DND-41 (cell line): ENCODE data around the gene NXPH4.

ENCODE experiments used
- ATAC-seq: fragments of 200-7000 bp; cut with Tn5 transposase; 3 replicates; pipeline ENCODE4 v1.9.1; 2021; ENCODE audit warnings: low read depth; ENCODE audit not compliant: insufficient read depth
- DNase-seq: peaks from one replicate; pipeline ENCODE4 v3.0.0-alpha.2; 2020
- H2AFZ ChIP-seq: 2 replicates; pipeline ENCODE4 v1.6.0; 2012; ENCODE audit warnings: low read depth, low read length
- H3K27ac ChIP-seq: 2 replicates; pipeline ENCODE4 v1.5.1; 2012; ENCODE audit warnings: low read length, inconsistent platforms
- H3K27me3 ChIP-seq: fragments of 200-600 bp; sonication (generic); 2 replicates; pipeline ENCODE4 v1.6.0; 2012; ENCODE audit warnings: low read length, mild to moderate bottlenecking, inconsistent platforms; ENCODE audit not compliant: insufficient read depth, poor library complexity
- H3K36me3 ChIP-seq: 2 replicates; pipeline ENCODE4 v1.5.1; 2012; ENCODE audit warnings: low read length, inconsistent platforms; ENCODE audit not compliant: insufficient read depth
- H3K4me1 ChIP-seq: 2 replicates; pipeline ENCODE4 v1.5.1; 2012; ENCODE audit warnings: mild to moderate bottlenecking, low read length; ENCODE audit not compliant: insufficient read depth
- H3K4me2 ChIP-seq: 2 replicates; pipeline ENCODE4 v1.6.0; 2012; ENCODE audit warnings: mild to moderate bottlenecking, moderate library complexity, low read length, inconsistent platforms; ENCODE audit not compliant: insufficient read depth
- H3K4me3 ChIP-seq, 2 experiments: fragments of 200-600 bp in 1 of 2; shearing (Covaris generic) in 1 of 2; 2 replicates each; pipeline ENCODE4 v1.5.1; 2012 to 2016; ENCODE audit warnings: inconsistent platforms in 2 of 2, low read length in 2 of 2, mild to moderate bottlenecking in 2 of 2, low read depth in 1 of 2, moderate library complexity in 1 of 2
- H3K79me2 ChIP-seq: 2 replicates; pipeline ENCODE4 v1.6.0; 2012; ENCODE audit warnings: low read length, inconsistent platforms; ENCODE audit not compliant: insufficient read depth
- H3K9ac ChIP-seq: 2 replicates; pipeline ENCODE4 v1.6.0; 2012; ENCODE audit warnings: low read depth, mild to moderate bottlenecking, inconsistent platforms, low read length, moderate library complexity
- H3K9me3 ChIP-seq: 2 replicates; pipeline ENCODE4 v1.5.1; 2012; ENCODE audit warnings: low read length, moderate library complexity, mild to moderate bottlenecking, inconsistent platforms; ENCODE audit not compliant: insufficient read depth, severe bottlenecking
- H4K20me1 ChIP-seq: 2 replicates; pipeline ENCODE4 v1.6.0; 2012; ENCODE audit warnings: low read length; ENCODE audit not compliant: insufficient read depth
- EZH2 ChIP-seq: IDR thresholded peaks from 3 replicates; pipeline ENCODE4 v1.6.1; 2012; ENCODE audit warnings: borderline replicate concordance, low read depth, mild to moderate bottlenecking, moderate library complexity, low read length, inconsistent platforms; ENCODE audit not compliant: severe bottlenecking
- TF ChIP-seq, protein P1 (sequence below): IDR thresholded peaks from 2 replicates; pipeline ENCODE4 v1.5.1; 2012; ENCODE audit warnings: borderline replicate concordance, low read length, moderate library complexity, mild to moderate bottlenecking; ENCODE audit not compliant: poor library complexity, severe bottlenecking; ENCODE audit errors: extremely low read depth

The NXPH4 gene

DNA sequence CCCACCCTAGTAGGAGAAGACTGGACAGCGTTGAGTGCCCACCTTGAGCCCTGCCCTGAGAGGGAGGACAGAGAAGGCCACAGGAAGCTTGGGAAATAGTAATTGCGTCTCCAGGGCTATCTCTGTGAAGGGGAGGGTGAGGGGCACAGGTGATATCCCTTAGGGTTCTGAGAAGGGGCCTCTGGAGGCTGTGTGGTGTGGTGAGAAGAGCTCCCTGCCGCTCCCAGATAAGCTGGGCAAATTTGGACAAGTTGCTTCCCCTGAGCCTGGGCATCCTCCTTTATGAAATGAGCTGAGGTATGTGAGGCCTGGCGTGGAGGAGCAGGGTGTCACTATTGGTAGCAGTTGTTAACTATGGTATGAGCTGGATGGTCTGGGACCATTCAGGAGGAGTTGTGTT, 45.7 kb upstream of the NXPH4 start:
- H3K36me3 ChIP-seq, result no peaks in the 10 kb centered on the region

DNA sequence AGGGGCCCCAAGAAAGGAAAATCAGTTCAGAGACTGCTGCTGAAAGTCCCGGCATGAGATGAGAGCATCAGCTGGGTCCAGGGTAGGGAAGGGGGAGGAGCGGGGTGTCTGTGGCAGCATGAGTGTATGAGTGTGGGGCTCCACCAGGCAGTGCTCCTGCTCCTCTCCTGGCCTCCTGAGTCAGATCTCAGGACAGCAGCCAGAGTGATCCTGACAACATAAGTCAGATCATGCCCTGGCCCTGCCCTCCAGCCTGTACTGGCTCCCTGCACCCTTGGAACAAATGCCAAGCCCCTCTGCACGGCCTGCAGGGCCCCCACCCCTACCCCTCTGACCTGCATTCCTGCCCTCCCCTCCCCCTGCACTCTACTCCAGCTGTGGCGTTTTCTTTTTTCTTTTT, 44.9 kb upstream of the NXPH4 start:
- Histone ChIP-seq H3K9me3 (no peaks in the 10 kb centered on the region), H3K27me3 (peaks cover 3% of the 10 kb centered on the region), H3K4me1 (no peaks in the 10 kb centered on the region), H3K79me2 (no peaks in the 10 kb centered on the region), H4K20me1 (no peaks in the 10 kb centered on the region; the same call in 1 of the 2 replicates), H3K27ac (no peak overlapping the region), H2AFZ (no peak overlapping the region), H3K36me3 (no peaks in the 10 kb centered on the region), H3K4me3 (no peak overlapping the region), H3K4me2 (no peak overlapping the region), H3K9ac (no peak overlapping the region)
- DNase-seq (no peak), ATAC-seq (no peak)
- no peak for TF ChIP-seq EZH2
- TF ChIP-seq, protein P1, sequence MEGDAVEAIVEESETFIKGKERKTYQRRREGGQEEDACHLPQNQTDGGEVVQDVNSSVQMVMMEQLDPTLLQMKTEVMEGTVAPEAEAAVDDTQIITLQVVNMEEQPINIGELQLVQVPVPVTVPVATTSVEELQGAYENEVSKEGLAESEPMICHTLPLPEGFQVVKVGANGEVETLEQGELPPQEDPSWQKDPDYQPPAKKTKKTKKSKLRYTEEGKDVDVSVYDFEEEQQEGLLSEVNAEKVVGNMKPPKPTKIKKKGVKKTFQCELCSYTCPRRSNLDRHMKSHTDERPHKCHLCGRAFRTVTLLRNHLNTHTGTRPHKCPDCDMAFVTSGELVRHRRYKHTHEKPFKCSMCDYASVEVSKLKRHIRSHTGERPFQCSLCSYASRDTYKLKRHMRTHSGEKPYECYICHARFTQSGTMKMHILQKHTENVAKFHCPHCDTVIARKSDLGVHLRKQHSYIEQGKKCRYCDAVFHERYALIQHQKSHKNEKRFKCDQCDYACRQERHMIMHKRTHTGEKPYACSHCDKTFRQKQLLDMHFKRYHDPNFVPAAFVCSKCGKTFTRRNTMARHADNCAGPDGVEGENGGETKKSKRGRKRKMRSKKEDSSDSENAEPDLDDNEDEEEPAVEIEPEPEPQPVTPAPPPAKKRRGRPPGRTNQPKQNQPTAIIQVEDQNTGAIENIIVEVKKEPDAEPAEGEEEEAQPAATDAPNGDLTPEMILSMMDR, result no peak

More for the DNA sequence above, 45.7 kb upstream of the NXPH4 start:
- DNase-seq (no peak), ATAC-seq (no peak)
- H3K79me2 ChIP-seq, result no peaks in the 10 kb centered on the region
- H3K27me3 ChIP-seq, result peaks cover 3% of the 10 kb centered on the region
- H3K27ac ChIP-seq, result no peak overlapping the region
- no peaks in the 10 kb centered on the region; the same call in 1 of the 2 replicates for H4K20me1 ChIP-seq
- H3K4me2 ChIP-seq, result no peak overlapping the region
- H3K4me3 ChIP-seq, result no peak overlapping the region
- no peak overlapping the region for H3K9ac ChIP-seq
- H3K4me1 ChIP-seq, result no peaks in the 10 kb centered on the region
- no peaks in the 10 kb centered on the region for H3K9me3 ChIP-seq
- no peak overlapping the region for H2AFZ ChIP-seq
- TF ChIP-seq, protein P1, result no peak
- TF ChIP-seq EZH2, result no peak

DNA sequence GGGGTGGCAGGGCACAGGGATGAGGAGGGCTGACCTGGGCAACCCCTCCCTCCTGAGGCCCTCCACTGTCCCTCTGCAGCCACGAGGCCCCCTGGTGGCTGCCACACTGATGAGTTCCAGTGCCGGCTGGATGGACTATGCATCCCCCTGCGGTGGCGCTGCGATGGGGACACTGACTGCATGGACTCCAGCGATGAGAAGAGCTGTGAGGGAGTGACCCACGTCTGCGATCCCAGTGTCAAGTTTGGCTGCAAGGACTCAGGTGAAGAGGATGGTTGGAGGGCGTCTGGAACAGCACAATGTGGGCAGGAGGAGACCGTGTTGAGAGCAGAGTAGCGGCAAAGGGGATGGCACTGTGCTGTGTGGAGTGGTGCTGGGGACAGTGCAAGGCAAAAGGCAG, 43.5 kb upstream of the NXPH4 start:
- Histone ChIP-seq H3K4me1 (no peaks in the 10 kb centered on the region), H4K20me1 (no peaks in the 10 kb centered on the region; the same call in 1 of the 2 replicates), H2AFZ (no peak overlapping the region), H3K9me3 (no peaks in the 10 kb centered on the region), H3K4me3 (no peak overlapping the region), H3K36me3 (no peaks in the 10 kb centered on the region), H3K4me2 (no peak overlapping the region), H3K27ac (no peak overlapping the region), H3K27me3 (peaks cover 3% of the 10 kb centered on the region), H3K79me2 (no peaks in the 10 kb centered on the region), H3K9ac (no peak overlapping the region)
- TF ChIP-seq EZH2, result no peak
- TF ChIP-seq, protein P1, result peak; percentile 70
- peak; percentile 66 for ATAC-seq
- DNase-seq, result no peak

DNA sequence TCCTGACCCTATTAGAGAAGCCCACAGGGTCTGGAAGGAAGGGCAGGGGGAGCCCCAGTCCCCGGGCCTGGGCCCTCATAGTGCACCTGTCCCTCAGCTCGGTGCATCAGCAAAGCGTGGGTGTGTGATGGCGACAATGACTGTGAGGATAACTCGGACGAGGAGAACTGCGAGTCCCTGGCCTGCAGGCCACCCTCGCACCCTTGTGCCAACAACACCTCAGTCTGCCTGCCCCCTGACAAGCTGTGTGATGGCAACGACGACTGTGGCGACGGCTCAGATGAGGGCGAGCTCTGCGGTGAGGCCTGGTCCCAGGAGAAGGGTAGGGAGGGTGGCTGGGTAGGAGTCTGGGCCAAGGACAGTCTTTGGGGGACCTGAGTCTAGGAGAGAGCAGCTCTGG, 42.9 kb upstream of the NXPH4 start:
- DNase-seq (no peak), ATAC-seq (no peak)
- Histone ChIP-seq H3K4me1 (no peaks in the 10 kb centered on the region), H3K4me3 (no peak overlapping the region), H3K36me3 (no peaks in the 10 kb centered on the region), H3K79me2 (no peaks in the 10 kb centered on the region), H3K27ac (no peak overlapping the region), H3K4me2 (no peak overlapping the region), H2AFZ (no peak overlapping the region), H3K27me3 (peaks cover 3% of the 10 kb centered on the region), H3K9ac (no peak overlapping the region), H3K9me3 (no peaks in the 10 kb centered on the region), H4K20me1 (no peaks in the 10 kb centered on the region; the same call in 1 of the 2 replicates)
- TF ChIP-seq, protein P1, result no peak
- no peak for TF ChIP-seq EZH2
